Stimulated activated naive CD4-positive, alpha-beta T cell (primary cell): ENCODE measurements around the gene EEFSEC.

ENCODE experiments used
- DNase-seq, 6 experiments: peaks; one replicate each; lab custom pipeline; 2025; lab: John Stamatoyannopoulos, UW

EEFSEC gene

DNA sequence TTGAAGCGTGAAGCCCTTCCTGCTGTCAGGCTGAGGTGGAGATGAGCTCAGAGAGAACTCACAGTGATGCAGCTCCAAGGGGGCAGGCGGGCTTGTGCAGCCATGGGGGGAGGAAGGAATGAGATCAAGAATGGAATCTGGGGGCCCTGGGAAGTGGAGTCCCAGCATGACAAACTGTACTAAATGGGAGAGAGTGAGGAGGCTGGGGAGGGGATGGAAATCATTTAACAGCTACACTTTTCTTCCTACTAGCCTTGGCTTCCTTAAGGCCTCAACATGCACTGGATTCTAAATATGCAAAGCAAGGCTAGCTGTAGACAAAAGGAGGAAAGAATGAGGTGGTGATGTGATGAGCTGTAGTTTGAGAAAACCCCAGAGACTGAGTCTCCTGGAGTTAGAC, 133.9 kb downstream of the EEFSEC start:
- no peak for DNase-seq

DNA sequence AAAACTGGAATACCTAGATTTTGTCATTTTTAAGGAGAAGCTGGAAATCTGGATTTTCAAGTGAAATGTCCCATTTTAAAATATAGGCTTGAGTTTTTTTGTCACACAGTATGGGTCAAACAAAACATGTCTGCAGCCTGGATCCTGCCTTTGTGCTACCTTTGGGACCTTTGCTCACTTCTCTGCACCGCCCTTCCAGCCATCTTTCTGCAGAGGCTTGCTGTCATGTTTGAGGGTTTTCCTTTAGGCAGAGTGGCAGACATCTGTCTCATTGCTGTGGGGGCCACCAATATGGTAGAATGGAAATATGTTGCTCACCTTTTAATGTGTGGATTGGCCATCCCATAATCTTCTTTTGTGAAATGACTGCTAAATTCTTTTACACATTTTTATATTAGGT, 136.3 kb downstream of the EEFSEC start:
- DNase-seq = no peak

DNA sequence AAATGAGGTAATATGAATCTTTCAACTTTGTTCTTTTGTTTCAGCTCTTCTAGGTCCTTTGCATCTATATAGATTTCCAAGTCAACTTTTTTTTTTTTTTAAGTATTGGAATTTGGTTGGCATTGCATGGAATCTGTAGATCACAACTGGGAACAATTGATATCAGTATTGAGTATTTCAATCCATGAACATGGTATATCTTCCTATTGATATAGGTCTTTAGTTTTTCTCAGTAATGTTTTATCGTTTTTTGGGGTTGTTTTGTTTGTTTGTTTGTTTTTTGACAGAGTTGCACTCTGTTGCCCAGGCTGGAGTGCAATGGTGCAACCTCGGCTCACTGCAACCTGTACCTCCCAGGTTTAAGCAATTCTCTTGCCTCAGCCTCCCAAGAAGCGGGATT, 137.2 kb downstream of the EEFSEC start:
- no peak for DNase-seq

DNA sequence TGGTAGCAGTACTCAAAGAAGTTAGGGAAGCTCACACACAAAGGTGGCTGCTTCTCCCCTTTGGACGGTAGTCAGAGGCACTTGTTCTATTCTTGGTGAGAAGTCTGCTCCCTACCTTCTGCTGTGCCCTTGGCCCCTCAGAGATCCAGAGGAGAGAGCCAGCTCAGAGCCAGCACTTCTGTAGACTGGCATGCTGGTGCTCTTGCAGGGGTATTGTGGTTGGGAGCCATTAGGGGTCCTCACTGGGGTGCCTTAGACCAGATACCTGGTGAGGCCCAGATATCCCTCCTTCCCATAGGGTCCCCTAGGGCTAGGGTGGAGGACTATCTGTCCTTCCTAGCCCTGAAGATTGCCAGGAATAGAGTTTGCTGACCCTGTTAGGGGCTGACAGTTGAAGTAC, 140.6 kb downstream of the EEFSEC start:
- no peak for DNase-seq

DNA sequence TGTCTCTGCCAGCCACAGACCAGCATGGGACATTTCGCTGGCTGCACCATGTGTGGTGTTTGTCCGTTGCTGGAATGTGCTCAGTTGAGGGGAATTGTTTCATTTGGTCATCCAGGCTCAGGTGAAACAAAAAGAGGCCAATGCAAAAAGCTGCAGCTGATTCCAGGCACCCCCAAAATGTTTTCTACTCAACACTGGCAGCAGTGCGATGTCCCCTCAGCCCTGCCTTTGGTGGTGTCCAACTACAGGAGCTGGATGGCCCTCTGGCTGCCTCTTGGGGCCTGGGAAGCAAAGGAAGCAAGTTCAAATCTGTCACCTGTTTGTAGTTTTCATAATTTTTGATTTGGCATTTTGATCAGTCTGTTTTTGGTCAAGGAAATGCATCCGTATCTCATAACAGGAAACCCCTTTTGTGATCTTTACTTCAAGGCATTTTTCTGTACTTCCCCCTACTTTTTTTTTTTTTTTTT, 141.8 kb downstream of the EEFSEC start:
- peak in 4 of 6 experiments; percentile 8 to 77 (median 70) for DNase-seq

DNA sequence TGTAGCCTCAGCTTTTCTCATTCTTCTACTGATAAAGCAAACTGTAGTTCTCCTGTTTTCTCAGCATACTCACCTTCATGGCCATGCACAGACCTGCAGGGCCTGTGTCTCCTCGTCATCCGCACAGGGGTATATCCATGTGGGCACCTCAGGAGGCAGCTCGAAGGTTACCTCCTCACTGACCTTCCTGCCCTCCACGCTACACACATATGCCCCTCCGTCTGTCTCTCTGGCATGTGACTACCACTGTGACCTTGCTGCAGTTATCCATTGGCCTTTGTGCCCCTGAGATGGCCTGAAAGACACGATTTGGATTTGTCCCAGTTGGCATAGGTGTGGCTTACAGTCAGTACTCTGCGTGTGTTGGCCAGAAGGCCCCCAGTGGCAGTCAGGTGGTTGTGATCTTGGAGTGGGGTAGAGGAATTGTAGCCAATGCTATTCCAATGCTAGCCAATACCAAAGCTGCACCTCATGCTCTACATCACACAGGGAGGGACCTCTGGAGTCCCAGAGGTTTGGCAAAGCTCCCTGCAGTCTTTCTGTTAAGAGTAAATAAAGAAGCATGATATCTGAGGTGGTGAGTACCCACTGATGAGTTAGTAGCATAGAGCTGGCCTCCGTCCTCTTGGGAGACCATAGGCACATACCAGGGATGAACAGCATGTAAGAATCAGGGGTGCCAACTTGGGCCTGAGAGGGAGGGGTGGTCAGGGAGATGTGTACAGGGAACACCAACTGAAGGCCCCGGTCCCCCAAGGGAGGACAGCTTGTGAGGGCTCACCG, 143.4 kb downstream of the EEFSEC start:
- no peak for DNase-seq

DNA sequence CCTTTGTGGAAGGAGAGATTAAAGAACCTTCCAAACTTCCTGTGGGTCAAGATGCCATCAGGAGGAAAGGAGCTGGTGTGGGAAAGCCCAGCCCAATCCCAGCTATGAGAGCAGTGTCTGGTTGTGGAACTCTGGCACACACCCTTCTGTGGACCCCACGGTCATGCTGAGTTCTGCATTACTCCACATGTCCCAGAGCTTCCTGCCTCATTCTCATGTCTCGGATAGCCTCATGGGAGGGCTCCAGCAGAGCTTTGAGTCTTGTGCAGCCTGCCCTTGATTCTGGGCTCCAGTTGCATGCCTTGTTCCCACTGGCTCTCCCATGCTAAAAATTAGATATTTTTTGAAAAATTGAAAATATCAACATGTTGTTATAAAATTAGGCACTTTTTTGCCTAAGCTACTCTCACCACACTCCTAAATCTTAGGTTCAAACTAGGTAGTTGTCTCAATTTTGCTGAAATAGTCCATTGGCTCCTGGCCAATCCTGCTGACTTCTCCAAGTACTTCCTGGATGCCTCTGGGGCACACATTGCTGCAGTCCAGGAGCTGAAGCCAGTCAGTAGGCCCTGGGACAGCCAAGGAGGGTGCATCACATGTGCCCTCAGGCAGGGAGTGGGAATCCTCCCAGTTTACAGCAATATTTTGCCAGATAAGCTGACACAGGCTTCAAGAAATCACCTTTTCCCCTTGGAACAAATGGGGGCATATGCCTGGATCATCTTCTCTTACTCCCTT, 144.3 kb downstream of the EEFSEC start:
- no peak for DNase-seq

DNA sequence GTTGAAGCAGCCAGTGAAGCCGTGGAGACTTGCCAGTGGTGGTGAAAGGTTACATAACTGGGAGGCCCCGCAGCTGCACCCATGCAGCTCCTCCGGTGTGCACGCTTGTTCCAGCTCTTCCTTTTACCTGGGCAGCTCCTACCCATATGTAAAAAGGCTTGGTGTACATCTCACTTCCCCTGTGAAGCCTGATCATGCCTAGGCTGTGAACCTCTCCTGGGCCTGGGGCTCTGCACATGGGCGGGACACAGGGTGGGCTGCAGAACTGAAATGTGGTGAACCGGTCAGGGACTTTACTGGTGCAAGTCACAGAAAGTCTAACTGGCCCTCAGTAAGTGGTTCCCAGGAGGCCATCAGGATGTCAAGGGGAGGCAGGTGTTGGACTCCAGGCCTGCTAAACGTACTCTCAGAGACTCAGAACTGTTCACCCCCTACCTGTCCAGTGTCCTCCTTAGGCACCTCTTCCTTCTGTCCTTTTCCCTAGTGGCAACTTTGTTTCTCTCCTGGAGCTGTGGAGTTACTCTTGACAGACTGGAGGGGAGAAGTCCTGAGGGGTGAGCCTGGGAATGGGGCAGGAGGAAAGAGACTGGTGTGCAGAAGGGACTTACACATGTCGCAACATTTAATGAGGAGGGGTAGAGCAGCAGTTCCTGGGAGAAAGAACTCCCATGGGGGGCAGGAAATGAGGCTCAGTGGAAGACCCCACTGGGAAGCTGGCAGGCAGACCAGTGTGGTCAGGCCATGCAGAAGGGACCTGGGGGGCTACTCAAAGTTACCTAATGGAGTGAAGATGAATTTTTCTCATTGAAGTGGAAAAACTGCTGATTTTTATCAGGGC, 148.1 kb downstream of the EEFSEC start:
- no peak for DNase-seq

DNA sequence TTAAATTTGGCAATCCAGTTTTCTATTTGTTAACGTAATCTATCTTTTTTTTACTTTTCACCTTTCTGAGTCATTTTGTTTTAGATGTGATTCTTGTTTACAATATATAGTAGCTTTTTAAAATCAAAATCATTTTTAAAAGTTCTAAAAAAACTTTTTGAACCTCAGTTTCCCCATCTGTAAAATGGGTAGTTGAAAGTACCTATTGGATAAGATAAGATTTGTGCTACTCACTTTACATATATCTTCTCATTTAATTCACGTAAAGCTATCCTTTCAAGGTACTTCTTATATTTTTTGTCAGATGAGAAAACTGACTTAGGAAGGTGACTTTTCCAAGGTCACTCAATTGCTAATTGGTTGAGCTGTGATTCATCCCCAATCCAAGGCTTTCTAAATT, 153.2 kb downstream of the EEFSEC start:
- no peak for DNase-seq

DNA sequence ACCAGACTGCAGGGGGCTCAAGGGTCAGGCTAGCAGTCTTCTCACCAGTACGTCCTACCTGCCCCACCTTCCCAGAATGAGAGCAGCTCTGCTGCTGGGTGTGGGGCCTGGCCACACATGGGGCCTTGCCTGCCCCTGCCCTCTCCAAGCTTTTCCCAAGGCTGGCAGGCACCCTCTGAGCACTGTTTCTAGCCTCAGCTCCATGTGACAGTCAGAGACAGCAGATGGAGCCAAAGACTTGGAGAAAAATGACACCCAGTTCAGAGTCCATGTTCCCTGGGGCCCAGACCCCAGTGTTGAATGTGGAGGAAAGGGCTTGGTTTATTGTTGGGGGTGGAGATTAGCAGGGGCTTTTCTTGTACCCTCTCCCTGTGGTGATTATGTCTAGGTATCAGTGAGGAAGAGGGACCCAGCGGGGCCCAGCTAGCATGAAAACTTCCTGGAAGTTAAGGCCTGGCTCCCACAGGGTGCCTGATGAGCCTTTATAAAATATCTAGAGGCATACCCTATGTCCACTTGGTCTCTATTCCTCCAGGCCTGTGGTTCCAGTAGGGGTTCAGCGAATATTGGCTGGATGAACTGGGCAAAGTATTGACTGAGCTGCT, 153.8 kb downstream of the EEFSEC start:
- peak in 2 of 6 experiments; percentile 18 to 37 for DNase-seq

DNA sequence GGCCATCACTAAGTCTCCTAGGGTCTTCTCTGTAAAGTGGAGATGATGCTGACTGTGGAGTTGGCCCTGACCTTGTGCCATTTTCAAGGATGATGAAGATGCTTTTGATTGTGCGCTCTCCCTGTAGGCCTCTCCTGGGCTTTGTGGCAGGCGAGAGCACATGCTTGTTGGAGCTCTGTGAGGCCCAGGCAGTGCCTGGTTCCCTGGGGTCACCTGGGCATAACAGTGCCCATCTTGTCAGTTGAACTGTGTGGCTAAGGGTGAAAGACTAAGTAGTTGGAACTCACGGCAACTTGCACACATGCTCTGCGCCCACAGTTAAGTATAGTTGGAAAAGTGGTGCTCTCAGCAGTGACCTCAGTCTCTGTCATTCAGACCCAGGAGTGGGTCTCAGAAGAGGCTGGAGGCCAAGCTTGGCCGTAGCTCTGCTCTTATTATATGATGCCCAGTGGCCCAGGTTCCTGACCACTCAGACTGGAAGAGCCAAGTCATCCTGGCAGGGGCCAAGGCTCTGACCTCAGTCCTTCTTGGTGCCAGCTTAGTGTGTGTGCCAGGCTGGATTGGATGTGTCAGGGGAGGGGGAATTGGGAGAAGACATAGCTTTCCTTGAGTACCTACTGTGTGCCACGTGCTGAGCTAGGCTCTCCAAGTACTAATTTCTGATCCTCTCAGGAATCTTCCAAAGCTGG, 154.6 kb downstream of the EEFSEC start:
- DNase-seq = no peak

DNA sequence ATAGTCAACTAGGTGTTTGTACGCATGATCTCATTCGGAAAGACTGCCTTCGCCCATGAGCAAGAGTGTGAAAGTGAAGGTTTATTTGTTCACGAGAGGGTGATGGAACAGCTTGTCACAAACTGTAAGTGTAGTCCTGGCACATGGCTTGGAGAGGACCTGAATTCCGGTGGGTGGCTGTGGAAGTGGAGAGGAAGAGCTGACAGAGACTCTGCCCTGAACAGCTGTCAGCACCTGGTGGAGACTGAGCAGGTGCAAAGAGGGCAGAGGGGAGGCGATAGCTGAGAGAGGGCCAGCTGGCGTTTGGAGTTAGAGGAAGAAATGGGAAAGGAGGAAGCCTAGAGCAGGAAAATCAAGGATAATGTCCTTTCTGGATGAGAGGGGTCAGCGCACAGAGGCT, 155.7 kb downstream of the EEFSEC start:
- DNase-seq = no peak

DNA sequence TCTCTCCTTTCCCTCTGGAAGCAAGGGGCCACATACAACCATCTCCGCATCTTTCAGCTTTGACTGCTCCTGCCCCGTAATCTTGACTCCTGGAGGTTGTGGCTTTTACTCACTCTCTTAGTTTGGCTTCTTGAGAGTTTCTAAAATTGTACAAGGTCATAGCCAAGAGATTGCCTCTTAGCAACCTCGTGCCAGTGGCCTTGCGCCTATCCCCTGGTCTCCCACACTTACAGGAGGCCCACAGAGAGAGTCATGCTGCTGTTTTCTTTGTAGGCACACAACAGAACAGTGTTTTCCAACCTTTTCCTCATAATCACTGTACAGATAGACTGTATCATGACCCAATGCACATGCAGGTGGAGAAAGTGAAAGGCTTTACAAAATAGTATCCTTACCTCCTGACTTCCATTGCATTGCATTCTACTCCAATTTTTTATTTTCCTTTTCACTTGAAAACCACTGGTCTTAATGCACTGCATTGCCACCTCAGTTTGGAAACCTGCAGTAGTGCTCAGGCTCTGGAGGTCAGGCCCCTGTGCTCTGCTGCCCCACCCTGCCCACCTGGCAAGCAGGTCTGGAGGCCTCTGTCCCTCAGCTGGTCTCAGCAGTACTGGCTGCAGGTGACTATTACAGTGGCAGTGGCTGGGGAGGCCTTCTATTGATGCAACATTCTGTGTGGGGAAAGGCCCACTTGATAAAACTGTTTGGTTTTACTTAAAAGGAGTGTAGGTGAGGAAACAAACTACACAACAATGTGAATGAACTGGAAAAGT, 157.2 kb downstream of the EEFSEC start:
- no peak for DNase-seq

DNA sequence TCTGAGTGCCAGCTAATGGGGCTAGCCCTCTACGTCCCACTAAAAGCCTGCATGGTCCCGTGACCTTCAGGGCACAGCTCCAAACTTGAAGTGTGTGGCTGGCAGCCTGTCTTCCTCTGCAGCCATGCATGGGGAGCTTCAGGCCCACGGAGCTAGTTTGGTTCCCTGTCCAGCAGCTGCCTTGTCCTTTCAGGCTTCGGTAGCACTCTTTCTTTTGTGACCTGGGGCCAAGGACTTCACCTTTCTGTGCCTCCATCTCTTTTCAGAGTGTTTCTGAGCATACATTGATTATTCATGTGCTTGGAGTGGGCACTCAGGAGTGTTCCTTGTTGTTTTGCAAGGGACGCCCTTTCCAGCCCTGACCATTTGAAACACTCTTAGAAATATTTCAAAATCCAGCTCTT, 158.2 kb downstream of the EEFSEC start:
- DNase-seq = no peak

DNA sequence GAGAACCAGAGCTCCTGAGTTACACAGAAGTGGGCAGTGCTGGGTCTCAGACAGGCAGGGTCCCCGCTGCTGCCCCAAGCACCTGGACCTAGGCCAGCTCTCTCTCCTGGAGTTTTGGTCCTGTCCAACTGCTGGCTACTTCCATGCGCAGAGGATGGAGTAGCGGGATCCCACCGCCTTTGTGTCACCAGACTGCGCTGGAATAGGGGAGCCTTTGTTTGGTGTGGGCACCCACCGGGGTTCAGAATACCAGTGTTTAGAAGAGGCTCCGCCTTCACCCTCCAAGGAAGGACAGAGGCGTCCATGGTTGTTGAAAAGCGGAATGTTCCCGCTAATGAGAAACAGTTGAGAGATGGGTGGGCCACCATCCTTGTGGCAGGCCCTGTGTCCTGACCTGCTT, 159.0 kb downstream of the EEFSEC start:
- DNase-seq = no peak

DNA sequence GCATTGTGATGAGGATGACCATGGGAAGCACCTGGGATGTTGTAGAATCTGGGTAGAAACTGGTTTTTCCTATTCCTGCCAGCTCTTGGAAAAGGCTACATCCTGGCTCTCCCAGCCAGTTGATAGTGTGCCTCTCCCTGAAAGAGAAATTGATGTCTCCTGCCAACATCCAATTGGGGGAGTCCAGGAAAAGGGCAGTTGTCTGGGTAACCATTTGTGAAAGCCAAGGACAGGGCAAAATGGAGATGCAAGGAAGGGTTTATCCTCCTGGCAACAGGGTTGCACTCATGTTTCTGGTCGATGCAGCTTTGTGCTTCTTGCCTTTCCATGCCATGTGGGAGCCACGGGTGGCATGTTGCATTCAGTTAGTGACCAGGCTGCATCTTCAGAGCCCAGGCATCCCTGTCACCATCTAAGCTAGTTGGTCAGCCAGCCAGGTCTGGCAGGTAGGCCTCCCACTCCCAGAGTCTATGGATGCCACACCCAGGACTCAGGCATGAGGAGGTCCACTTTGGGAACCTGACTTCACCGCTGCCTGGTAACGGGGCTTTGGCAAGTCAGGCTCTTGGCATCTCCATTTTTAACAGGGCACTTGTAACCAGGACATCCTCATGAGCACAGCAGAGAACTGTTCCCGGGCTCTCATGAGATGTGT, 159.9 kb downstream of the EEFSEC start:
- no peak for DNase-seq

DNA sequence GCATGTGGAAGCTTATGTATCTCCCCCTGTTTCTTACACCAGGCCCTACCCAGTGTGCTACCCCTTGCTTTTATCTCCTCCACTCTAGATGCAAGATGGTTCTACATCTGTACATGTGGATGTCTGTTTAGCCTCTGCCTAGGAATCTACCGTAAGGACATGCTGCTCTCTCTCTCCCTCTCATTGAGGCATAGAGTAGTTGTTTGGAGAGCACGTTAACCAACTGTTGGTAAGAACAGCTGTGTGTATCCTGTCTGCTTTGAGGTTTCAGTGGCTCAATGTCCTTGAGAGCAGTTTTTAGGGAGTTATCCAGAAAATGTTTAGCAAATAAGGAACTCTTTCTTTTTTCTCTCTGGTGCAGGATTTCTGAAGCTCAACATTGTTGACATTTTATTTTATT, 160.7 kb downstream of the EEFSEC start:
- no peak for DNase-seq

DNA sequence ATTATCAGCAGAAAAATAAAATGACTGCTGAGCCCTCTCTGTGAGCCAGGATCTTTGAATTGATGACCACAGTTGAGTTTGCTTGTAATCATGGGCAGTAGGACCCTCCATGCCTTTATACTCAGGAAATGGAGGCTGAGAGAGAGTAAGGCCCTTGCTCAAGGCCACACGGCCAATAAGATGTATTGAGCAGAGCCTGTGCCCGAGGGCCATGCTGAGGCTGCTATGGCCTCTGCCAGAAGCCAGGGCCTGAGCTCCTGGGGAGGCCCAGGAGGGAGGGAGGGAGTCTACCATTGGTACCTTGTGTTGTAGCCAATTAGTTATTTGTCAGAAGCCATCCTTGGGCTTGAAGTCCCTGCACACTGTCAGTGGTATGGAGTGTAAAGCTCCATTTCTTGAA, 162.0 kb downstream of the EEFSEC start:
- no peak for DNase-seq

DNA sequence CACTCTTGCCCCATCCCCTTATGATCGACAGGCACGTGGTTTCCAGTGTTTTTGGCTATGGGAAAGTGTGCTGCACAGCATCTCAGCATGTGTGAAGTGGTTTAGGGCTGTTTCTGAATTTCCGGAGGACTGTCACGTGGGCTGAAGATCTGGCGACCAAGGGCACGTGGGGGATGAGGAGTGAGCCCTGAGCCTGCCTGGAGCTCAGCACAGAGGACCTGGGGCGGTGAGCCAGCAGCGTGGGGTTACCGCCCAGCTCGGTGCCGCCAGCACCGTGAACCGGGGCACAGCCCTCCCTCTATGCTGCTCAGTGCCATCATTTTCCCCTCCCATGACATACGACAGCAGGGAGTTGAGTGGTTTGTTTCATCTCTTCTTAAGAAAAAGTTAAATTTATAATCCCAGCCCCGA, 163.2 kb downstream of the EEFSEC start:
- peak; percentile 36 to 87 (median 78) for DNase-seq

DNA sequence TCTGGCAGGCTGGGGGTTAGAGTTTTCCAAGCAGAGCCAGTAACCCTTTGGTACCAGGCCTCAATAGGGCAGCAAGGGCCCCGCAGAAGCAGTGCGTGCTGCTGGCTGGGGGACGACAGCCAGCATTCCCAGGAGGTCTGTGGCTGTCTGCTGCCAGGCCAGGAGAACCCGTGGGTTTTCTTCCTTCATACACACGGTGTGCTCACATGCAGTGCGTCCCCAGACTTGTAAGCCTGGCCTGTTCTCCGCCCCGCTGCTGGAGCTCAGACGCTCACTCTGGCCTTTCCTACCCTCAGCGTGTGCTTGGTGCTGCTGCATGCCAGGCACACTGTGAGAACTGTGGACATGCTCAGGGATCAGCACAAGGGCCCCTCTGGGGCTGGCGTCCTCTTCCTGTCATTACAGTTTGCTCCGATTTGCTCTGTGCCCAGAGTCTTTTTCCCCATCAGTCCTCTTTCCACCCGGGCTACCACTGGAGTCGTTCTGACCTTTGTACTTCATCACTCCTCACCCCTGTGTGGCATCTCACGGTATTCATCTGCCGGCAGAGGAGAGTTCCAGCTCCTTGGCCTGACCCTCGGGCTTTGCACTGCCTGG, 163.9 kb downstream of the EEFSEC start:
- no peak for DNase-seq
